Measurements from ENCODE around the gene CPLANE2.
"Not testable (repeated sequence)": the region's sequence is repeated elsewhere in the genome, so short reads cannot be mapped to it uniquely, and the experiment has no call there.

The CPLANE2 gene

DNA sequence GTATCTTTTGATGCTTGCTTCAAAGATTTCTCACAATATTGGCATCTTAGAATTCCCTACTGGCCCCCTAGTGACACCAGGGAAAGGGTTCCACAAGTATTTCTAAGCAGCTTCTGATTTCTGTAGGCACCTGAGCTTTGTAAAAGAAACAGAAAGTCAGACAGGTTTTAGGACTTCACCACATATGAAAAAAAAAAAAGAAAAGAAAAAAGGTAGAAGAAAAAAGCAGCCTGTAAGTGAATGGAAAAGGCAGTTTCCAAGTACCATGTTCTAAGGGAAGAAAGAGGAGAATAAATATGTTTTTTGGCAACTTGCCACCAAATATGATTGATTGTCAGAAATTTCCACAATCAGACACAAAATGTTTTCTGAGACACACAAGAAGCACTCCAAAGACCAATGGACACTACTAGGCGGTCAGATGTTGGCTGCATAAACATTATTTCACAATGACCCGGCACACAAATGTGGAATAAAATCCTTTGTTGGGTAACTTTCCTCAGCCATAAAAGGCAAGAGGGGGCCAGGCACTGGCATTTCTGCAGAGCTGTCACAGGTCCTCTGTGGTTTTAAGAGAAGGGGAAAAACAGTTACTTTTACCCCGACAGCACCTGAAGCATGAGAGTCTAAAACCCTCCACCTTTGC is 12.7 kb upstream of the CPLANE2 start:
- TF ChIP-seq, protein P1, sequence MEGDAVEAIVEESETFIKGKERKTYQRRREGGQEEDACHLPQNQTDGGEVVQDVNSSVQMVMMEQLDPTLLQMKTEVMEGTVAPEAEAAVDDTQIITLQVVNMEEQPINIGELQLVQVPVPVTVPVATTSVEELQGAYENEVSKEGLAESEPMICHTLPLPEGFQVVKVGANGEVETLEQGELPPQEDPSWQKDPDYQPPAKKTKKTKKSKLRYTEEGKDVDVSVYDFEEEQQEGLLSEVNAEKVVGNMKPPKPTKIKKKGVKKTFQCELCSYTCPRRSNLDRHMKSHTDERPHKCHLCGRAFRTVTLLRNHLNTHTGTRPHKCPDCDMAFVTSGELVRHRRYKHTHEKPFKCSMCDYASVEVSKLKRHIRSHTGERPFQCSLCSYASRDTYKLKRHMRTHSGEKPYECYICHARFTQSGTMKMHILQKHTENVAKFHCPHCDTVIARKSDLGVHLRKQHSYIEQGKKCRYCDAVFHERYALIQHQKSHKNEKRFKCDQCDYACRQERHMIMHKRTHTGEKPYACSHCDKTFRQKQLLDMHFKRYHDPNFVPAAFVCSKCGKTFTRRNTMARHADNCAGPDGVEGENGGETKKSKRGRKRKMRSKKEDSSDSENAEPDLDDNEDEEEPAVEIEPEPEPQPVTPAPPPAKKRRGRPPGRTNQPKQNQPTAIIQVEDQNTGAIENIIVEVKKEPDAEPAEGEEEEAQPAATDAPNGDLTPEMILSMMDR (IDR thresholded peaks at IDR 0.05; ENCODE audit: borderline replicate concordance, control extremely low read depth, extremely low read depth, insufficient read depth, missing control alignments), result no peak
- DNase-seq (ENCODE audit: low spot score), result no peak
- in situ Hi-C loops (cut with MboI; ENCODE audit: low sequenced_read_pairs, unreplicated experiment), result no loop called here

DNA sequence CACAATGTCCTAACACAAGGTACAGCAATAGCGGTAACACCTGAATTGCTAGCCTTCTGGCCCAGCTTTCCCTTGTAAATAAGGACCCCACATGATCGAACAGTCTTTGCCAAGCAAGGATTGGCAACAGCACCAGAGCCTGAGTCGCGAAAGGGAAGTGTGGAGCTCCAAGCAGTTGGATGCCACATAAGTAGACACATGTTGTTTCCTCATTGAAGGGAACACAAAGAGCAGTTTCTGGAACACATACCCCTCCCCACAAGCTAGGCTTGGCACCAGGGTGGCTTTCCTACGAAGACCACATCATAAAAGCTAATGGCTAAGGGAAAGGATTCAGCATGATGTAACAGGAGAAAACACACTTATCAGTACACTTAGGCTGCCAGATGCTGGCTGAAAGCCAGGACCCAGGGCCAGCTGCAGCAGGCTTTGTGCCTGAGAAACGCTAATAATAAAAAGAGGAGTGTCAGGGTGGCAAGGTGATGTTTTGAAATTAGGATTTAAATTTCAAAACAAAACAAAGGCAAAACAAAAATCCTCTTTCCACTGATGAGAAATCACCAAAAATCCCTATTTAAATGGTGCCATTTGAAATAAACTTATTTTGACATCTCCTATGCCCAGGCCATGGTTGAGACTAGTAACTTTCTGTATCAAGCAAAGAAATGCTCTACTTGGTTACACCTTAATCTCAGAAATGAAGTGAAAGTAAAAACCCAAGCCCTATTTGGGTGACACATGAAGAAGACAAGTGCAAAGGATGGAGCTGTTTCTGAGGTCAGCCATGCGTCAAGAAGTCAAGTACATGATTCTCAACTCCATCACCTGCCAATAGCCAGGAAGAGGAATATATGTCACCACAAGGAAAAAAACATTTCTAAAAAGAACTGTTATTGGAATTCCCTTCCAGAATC is 11.9 kb upstream of the CPLANE2 start:
- TF ChIP-seq, protein P1 (IDR thresholded peaks at IDR 0.05; ENCODE audit: borderline replicate concordance, control extremely low read depth, extremely low read depth, insufficient read depth, missing control alignments), result no peak

DNA sequence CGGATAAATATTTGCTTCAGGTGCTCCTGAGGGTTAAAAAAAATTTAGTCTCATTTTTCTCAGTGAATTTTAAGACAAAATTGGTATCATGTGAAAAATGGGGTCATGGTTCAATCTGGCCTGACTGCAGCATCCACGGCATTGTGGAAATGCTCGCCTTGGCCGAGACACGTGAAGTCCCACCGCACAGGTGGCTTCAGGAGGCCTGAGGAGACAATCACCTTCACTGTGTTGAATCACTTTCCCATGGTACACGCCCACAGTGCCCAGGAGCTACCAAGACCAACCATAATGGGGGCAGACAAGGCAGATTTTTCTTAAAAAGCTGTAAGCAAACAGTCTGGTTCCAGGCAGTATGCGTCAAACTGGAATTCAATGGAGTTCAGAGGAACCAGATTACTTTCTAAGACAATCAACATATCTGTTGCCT is 11.0 kb upstream of the CPLANE2 start:
- DNase-seq (ENCODE audit: low spot score), result no peak
- in situ Hi-C loops (cut with MboI; ENCODE audit: low sequenced_read_pairs, unreplicated experiment), result no loop called here
- TF ChIP-seq, protein P1 (IDR thresholded peaks at IDR 0.05; ENCODE audit: borderline replicate concordance, control extremely low read depth, extremely low read depth, insufficient read depth, missing control alignments), result no peak

More for the DNA sequence above, 11.9 kb upstream of the CPLANE2 start:
- in situ Hi-C loops (cut with MboI; ENCODE audit: low sequenced_read_pairs, unreplicated experiment), result no loop called here
- peak; percentile 70 for DNase-seq (ENCODE audit: low spot score)

DNA sequence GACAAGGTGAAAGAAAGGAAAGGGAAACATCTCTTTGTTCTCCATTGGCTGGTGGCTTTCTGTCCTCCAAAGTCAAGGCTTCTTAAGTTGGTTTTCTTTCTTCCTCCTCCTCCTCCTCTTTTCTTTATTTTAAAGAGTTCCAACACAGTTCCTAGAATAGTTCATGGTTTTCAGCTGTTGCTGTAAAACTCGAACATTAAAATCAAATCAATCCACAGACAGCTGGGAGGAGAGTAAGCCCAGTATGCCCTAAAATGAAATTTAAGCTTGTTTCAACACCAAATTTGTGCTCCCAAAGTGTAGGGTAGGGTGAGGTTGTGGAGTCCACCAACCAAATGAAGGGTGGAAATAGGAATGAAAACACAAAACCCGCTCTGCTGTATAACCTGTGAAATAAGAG is 10.5 kb upstream of the CPLANE2 start:
- TF ChIP-seq, protein P1 (IDR thresholded peaks at IDR 0.05; ENCODE audit: borderline replicate concordance, control extremely low read depth, extremely low read depth, insufficient read depth, missing control alignments), result no peak
- DNase-seq (ENCODE audit: low spot score), result no peak
- in situ Hi-C loops (cut with MboI; ENCODE audit: low sequenced_read_pairs, unreplicated experiment), result no loop called here

DNA sequence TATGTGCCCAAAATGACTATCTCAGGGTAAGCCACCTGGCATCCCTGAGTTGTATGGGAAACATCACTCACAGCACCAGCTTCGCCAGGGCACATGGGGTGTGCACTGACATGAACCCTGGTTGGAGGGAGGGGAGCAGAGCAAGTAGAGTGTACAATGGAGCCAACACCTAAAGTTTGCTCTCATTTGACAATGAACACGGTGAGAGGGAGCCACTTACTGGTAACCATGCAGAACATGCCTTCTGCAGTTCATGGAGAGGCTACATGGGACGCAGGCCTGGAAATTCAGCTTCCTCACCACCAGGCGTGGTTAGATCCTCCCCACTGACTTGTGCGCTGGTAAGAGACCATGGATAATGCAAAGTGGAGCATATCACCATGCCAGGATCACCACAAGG is 10.0 kb upstream of the CPLANE2 start:
- TF ChIP-seq, protein P1 (IDR thresholded peaks at IDR 0.05; ENCODE audit: borderline replicate concordance, control extremely low read depth, extremely low read depth, insufficient read depth, missing control alignments), result no peak
- DNase-seq (ENCODE audit: low spot score), result no peak
- in situ Hi-C loops (cut with MboI; ENCODE audit: low sequenced_read_pairs, unreplicated experiment), result no loop called here

DNA sequence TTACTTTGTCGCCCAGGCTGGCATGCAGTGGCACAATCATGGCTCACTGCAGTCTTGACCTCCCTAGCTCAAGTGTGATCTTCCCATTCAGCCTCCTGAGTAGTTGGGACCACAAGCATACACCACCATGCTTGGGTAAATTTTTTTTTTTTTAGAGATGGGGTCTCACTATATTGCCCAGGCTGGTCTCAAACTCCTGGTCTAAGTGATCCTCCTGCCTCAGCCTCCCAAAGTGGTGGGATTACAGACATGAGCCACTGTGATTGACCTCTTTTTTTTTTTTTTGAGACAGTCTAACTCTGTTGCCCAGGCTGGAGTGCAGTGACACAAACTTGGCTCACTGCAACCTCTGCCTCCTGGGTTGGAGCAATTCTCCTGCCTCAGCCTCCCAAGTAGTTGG is 9.3 kb upstream of the CPLANE2 start:
- in situ Hi-C loops (cut with MboI; ENCODE audit: low sequenced_read_pairs, unreplicated experiment); DNase-seq (ENCODE audit: low spot score): not testable (repeated sequence)
